HG02759 (cell line): ENCODE measurements around the gene DUSP8.
"Not testable (repeated sequence)": the region's sequence is repeated elsewhere in the genome, so short reads cannot be mapped to it uniquely, and the experiment has no call there.

Experiments
- ATAC-seq: cut with Tn5 transposase; IDR thresholded peaks from one replicate; pipeline ENCODE4 v1.9.1; 2021; ENCODE audit warnings: mild to moderate bottlenecking, moderate library complexity; ENCODE audit not compliant: unreplicated experiment

The DUSP8 gene

DNA sequence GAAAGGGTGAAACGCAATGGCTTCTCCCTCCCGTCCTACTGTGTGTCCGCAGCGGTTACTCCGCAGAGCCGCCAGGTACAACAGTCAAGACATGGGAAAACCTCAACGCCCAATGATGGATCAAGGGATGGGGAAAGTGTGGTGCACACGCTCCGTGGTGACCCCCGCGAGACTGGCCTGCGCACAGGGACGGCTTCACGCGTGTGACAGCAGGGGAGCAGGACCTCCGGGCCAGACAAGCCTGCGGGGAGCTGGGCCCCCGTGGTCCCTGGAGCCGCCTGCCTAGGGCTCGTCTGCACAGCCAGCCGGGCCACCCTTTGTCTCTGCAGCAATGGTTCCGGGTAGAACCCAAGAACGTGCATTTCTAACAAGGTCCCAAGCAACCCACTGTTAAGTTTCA lies 53.8 kb downstream of the DUSP8 start:
- ATAC-seq: no peak

DNA sequence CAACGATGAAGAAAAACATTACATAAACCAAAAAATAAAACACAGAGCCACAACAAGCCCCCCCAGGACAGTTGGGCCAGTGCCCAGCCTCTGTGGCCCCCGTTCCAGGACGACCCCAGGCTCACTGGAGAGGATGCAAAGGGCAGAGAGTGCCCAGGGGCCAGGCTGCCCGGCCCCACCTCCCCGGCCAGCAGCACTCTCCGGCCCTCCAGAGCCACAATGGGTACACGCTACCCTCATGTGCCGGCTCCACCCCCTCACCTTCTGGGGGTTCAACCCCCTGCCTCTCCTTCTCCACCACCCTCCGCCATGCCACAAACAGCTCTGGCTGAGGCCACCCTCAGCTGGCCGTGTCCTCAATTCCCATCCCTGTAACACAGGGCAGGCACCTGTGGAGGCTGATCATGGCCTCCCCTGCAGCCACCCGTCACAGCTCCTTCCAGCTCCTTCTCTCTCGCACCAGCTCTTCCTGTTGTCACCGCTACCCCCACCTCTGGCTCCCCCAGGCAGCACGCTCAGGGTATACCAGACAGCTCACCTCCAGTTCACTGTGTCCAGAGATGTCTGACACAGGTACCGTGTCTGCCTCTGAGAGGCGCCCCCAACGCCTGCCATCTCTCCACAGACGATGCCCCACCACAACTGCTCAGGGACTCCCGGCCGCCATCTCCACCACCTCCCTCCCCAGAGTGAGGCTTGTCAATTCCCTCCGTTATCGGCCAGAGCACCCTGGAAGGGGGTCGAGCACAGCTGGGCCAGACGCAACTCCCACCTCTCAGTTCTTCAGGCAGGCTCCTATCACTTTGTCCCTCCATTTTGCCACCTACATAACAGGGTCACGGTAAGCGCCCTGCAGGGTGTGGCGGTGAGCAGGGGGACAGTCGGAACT lies 54.7 kb downstream of the DUSP8 start:
- no peak for ATAC-seq

DNA sequence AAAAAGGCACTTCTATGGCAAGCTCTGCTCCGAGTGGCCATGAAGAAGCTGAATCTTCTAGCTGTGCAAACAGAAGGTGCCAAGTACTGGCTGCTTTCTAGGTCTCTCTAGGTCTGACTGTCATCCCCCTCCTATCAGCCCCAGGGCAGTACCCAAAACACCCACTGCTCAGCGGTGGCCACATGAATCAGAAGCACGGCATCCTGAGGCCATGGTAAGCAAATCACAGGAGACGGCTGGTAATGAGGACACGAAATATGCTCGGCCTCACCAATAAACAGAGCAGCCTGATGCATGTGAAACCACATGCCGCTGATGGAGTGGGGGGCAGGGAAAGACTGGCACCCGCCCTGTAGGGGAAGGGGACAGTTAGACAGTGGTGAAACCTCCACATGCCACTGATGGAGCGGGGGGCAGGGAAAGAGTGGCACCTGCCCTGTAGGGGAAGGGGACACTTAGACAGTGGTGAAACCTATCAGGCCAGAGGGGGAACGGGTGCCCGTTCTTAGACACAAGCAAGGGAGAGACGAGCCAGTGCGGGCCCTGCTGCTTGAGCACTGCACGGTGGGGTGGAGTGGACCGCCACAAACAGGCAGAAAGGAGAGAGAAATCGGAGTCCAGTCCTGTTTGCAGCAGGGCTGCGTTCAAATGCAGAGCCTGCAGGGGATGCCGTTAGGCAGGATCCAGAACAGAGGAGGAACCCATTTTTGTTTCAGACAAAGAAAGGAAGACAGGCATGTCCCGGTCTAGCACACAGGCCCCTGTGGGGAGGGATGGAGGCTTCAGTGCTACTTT lies 55.6 kb downstream of the DUSP8 start:
- ATAC-seq: no peak

DNA sequence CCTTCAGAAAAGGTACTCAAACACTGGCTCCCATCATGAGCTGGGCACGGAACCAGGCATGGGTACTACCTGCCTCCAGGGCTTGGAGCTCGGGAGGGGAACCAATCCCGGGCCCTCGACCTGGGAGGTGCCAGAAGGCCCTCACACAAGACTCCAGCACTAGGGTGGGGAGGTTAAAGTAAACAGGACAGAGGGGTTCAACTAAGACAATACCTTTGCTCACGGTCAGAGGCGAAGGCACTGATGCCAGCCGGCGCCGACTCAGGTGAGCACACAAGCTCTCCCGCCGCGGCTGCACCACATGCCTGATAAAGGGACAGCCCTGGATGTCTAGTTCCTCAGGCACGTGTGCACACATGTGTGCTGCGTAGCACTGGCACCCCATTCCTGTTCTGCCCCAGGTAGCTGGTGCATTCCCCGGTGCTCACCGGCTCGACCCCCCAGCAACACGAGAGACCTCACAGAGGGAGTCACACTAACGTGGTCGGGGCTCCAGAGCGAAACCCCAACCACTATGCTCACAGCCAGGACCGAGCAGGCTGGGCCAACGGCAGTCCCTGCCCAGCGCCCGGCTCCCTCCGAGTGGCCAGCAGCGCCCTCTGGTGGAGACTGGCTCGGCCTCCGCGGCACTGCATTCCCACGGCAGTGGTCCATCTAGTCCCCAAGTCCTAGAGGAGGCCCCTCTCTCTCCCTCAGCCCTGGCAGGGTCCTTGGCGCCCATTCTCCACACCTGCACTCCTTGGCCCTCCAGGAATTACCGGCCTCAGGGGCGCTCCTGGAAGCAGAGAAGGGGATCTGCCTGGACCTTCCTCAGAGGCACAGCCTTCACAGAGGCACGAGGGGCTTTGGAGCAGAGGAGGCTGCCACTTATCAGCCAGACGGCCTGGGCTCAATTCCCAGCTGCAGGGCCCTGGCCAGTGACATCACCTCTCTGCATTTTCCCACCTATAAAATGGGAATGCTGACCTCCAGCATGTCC lies 56.7 kb downstream of the DUSP8 start:
- no peak for ATAC-seq

DNA sequence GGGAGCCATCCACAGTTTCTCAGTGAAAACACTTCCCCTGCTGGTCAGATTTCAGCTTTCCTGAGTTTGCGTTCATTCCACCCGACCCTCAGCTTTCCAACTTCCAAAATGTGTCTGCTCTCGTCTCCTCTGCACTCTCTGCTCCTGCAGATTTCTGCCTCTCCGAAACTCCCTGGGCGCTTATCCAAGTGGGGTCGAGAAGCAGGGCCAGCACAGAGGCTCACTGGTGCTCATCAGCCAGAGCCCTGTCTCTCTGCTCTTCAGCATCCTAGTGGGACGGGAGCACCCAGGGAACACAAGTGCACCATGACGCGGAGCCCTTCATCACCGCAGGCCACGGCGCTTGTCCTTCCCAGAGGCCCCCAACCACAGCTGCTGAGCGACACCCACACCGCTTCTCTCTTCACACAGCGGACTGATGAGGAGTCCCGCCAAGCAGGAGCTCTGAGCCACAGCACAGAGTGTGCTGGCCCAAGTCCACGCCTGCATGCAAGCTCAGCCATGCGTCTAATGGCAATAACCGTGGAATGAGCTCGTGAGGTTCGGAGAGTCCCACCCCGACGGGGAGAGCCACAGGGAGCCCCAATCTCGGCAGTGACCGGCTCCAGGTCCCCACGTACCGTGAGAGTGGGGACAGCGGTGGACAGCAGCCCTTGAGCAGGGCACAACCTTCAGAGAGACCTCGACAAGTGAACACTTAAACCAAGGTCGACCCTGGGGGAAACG lies 57.6 kb downstream of the DUSP8 start:
- no peak for ATAC-seq

DNA sequence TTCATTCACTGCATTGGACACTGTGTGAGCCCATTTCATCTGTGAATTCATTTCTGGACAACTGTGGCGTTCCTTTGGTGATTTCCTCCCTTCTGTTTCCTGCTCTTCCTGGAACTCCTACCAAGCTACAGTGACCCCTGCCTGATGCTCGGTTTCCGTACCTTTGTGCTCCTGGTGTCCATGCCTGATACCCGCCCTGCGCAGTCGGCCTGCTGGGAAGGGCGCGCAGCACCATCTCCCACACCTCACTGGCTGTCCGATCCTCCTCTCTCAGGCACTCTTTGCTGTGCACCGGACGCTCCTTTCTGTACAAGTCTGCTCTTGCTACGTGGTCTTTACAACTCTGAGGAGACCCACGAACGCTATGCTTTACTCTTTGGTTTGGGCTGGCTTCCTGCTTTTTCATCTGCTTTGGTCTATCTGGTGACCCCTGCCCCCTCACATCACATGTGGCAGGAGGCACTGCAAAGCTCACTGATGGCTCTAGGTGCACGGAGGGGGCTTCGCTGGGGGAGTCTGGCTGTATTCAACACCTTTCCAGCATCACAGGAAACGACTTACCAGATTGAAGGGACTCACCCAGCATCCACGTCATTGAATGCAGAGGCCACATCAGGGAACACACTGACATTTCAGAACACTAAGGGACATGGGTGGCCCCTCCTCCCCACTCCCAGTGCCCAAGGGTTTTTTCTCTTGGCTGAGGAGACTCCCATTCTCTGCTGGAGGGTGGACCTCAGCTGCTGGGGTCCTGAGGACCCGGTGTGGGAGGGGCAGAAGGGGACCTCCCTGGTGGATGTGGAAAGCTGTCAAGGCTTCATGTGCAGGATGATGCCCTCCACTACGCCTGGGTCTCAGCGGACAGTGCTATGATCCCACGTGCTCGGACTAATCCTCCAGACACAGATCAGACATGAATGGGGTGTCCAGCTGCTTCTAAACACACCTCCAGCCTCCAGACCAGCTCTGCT lies 58.5 kb downstream of the DUSP8 start:
- no peak for ATAC-seq

DNA sequence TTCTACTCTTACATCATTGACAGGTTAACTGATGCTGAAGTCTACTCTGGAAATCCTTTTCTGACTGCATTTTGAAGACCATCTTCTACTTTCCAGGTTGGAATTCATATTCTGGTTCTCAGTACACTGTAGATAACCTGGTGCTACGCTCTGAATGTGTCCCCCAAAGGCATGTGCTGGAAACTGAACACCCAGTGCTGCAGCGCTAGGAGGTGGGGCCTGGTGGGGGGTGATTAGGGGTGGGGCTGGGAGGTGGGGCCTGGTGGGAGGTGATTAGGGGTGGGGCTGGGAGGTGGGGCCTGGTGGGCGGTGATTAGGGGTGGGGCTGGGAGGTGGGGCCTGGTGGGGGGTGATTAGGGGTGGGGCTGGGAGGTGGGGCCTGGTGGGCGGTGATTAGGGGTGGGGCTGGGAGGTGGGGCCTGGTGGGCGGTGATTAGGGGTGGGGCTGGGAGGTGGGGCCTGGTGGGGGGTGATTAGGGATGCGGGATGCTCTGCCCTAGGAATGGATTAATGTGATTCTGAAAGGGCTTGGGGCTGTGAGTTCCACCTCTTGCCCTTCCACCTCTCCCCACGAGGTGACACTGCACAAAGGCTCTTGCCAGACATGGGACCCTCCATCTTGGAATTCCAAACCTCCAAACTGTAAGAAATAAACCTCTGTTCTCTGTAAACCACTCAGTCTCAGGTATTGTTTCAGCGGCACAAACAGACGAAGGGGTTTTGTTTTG lies 59.4 kb downstream of the DUSP8 start:
- not testable (repeated sequence) for ATAC-seq

DNA sequence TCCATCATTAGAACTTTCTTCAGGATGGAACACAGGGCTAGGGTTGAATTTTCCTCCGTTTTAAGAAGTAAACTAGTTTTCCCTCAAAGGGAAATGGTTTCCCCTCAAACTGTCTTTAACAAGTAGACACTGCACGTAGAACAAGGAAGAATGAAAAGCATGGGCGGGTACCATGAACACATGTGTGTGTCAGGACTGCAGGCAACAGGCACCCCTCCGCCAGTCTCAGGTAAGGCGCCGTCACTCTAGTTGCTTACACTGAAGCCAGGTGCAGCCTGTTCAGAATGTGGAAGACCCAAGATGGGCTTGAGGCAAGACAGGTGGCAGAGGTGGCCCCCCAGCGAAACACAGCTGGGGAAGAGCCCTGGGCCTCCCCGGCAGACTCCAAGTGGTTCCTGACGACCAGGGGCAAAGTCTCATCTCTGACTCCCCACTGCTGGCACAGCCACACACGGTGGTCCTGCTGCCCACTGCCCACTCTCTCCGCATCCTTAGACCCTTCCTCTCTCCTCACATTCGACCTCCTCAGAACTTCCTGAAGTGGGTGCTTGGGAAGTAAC lies 60.1 kb downstream of the DUSP8 start:
- no peak for ATAC-seq

DNA sequence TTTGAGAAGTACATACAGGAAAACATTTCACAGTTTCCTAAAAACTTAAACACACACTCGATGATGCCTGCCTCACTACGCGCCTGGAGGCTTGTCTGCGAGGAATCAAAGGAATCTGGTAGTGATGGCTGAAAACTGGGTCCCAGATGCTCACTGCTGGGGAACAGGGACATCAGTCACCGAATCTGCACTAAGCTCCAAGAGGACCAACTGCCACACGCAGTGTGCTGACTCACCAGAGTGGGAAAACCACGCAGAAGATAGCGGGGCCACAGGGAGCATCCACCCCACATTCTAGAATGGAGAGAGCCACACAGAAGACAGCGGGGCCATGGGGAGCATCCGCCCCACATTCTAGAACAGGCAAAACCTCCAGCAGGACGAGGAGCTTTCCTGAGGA lies 61.1 kb downstream of the DUSP8 start:
- no peak for ATAC-seq

DNA sequence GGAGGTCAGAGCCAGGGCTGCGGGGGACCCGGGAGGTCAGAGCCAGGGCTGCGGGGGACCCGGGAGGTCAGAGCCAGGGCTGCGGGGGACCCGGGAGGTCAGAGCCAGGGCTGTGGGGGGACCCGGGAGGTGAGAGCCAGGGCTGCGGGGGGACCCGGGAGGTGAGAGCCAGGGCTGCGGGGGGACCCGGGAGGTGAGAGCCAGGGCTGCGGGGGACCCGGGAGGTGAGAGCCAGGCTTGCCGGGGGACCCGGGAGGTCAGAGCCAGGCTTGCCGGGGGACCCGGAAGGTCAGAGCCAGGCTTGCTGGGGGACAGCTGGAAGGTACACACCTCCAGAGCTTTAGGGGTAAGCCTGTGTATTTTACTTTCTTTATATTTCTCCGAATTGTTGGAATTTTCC lies 61.7 kb downstream of the DUSP8 start:
- not testable (repeated sequence) for ATAC-seq

DNA sequence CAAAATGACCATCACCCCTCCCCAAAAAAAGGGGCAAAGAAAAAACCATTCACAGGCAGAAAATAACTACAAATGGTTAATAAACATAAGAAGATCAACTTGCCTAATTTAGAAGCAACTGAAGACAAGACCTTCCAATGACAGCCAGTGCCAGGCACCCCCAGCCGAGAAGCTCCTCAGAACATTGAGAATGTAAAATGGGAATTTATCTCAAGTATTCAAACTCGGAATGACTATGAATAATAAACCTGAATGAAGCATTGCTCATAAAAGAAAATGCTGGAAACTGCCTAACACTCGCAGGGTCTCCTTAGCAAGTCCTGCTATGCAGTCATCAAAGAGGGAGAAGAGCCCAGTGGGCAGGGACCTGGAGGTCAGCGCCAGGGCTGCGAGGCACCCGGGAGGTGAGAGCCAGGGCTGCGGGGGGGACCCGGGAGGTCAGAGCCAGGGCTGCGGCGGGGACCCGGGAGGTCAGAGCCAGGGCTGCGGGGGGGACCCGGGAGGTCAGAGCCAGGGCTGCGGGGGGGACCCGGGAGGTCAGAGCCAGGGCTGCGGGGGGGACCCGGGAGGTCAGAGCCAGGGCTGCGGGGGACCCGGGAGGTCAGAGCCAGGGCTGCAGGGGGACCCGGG lies 62.3 kb downstream of the DUSP8 start:
- ATAC-seq: no peak

DNA sequence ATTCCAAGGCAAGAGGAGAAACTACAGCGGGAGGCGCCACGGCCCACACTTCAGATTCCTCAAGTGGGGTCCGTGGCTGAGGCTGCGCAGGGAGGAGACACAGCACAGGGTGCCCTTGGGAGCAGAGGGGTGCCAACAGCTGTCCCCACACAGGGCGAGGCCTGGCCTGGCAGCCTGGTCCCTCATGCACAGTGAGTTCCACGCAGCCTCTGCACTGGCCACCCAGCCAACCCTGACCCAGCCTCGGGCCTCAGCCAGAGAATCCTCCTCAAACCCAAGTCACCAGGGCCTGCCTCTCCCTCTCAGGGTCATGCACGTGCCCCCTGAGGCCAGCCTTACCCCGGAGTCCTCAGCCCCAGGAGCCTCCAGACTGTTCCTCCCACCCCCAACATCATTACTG lies 63.1 kb downstream of the DUSP8 start:
- ATAC-seq: no peak

DNA sequence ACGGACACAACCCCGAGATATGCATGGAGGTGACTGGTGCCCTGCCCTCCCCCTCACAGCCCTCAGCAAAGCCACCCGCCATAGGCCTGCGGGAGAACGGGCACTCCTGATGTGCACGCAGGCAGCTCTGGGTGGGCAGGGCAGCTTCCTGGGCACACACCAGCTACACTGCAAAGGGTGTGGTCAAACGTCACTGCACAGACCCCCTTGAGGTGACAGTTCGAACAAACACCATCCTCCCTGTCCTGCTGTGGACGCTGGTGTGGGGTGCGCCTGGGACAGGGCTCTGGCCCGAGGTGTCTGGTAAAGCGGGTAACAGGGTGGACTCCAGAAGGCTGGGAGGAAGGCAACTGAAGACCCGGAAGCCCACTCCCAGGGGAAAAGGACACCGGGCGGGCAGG lies 63.6 kb downstream of the DUSP8 start:
- no peak for ATAC-seq

DNA sequence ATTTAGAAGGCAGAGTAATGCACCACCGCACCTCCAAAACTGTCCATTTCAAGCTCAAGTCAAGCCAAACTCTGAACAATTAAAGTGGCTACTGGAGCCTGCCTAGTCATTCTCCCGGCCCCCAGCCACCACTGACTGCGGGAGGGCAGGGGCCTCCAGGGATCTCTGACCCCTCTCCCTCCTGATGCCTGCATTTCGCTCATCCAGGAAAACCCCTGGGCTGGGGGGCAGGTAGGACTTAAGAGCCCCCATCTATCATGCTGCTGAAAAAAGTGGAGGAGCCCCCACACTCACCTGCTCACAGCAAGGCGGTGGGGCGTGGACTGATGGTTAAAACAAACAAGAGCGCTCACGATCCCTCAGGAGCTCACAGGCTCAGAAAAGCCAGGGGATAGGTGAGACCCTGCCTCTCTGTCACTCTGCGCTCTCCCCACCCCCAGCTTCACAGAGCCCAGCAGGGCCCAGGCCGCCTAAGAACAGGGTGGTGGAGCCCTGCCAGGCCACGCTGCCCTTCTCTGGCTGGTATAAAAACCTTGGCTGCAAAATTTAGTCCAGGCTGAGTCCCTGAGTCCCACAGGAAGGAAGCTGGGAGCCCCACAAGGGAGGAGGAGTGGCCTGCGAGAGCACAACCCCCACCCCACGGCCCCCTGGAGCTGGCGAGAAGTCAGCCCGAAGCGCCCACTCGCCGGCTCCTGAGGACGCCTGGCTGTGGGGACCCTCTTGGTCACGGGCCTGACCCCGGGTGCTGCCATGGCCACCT lies 64.5 kb downstream of the DUSP8 start:
- ATAC-seq: no peak

DNA sequence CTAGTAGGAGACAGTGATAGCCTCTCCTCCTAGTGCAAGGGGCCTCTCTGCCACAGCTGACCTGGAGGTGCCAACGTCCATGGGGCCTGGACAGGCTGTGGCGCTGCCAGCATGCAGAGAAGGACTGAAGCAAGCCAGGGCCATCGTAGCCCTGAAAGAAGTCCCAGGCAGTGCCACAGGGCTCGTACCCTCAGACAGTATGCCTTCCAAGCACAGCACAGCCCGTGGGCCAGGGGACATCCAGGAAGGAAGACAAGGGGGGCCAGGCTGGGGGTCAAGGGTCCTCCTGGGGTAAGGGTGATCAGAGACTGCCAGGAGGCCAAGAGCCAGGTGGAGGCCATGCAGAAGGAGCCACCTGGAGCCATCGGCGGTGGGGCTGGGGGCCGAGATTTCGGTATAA lies 65.1 kb downstream of the DUSP8 start:
- no peak for ATAC-seq

DNA sequence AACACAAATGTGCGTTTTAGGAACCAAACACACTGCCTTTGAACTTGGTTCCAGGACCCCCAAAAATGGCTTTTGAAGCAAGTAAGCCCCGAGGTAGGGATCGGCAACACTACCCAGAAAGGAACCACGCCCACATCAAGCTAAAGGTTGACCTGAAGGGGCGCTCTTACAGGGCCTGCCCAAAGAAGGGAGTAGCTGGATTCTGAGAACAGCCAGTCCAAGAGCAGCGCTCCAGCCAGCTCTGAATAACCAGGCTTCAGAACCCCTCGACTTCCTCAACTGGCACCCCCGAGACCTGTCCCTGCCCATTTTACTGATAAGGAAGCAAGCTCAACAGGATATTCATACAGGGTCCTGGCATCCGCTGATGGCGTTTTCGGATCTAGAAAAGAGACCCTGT lies 66.6 kb downstream of the DUSP8 start:
- no peak for ATAC-seq
